Measurements from ENCODE around the gene CDH13. TPM values are rescaled to one million over a fixed set of nuclear protein-coding genes. Genes with fewer than 3 reads are reported as not detected.
A peak's percentile ranks its signal among the peaks of the same experiment; 100 is the strongest.

Gene CDH13
- total and polyA plus RNA-seq, 2 experiments from 2014 or later, result 2.9 to 4.8 TPM

- Histone ChIP-seq H3K36me3 (no peaks in the 10 kb centered on the region), H3K27ac (no peak overlapping the region), H3K4me3 (no peak overlapping the region), H3K27me3 (no peaks in the 10 kb centered on the region), H3K4me1 (ENCODE audit: low read depth) (peaks cover 7% of the 10 kb centered on the region), H3K9me3 (ENCODE audit: low read depth) (no peaks in the 10 kb centered on the region)
- DNase-seq (ENCODE audit: low read depth in 1 of 2, low spot score in 1 of 2), result no peak
- no peak for TF ChIP-seq CTCF (IDR thresholded peaks at IDR 0.05; ENCODE audit: low read depth, low read length)
Observed at GRCh38 chr16:83842291-83842690, 1215.5 kb downstream of the CDH13 start.

GRCh38 chr16:83842756-83843507, 1216.2 kb downstream of the CDH13 start:
- H3K4me3 ChIP-seq, result no peak overlapping the region
- H3K27me3 ChIP-seq, result no peaks in the 10 kb centered on the region
- no peaks in the 10 kb centered on the region for H3K9me3 ChIP-seq (ENCODE audit: low read depth)
- no peak overlapping the region for H3K27ac ChIP-seq
- DNase-seq (ENCODE audit: low read depth in 1 of 2, low spot score in 1 of 2), result peak in 1 of 2 donors; percentile 2
- no peaks in the 10 kb centered on the region for H3K36me3 ChIP-seq
- peaks cover 7% of the 10 kb centered on the region for H3K4me1 ChIP-seq (ENCODE audit: low read depth)
- no peak for TF ChIP-seq CTCF (IDR thresholded peaks at IDR 0.05; ENCODE audit: low read depth, low read length)

- H3K9me3 ChIP-seq (ENCODE audit: low read depth), result no peaks in the 10 kb centered on the region
- no peak overlapping the region for H3K4me3 ChIP-seq
- no peak for TF ChIP-seq CTCF (IDR thresholded peaks at IDR 0.05; ENCODE audit: low read depth, low read length)
- H3K27me3 ChIP-seq, result no peaks in the 10 kb centered on the region
- no peaks in the 10 kb centered on the region for H3K36me3 ChIP-seq
- H3K27ac ChIP-seq, result no peak overlapping the region
- no peak for DNase-seq (ENCODE audit: low read depth in 1 of 2, low spot score in 1 of 2)
- H3K4me1 ChIP-seq (ENCODE audit: low read depth), result peaks cover 7% of the 10 kb centered on the region
Observed at GRCh38 chr16:83843657-83844056, 1216.9 kb downstream of the CDH13 start.

- DNase-seq (ENCODE audit: low read depth in 1 of 2, low spot score in 1 of 2), result no peak
- Histone ChIP-seq H3K4me3 (no peak overlapping the region), H3K27me3 (no peaks in the 10 kb centered on the region), H3K27ac (no peak overlapping the region), H3K9me3 (ENCODE audit: low read depth) (no peaks in the 10 kb centered on the region), H3K4me1 (ENCODE audit: low read depth) (peaks cover 7% of the 10 kb centered on the region), H3K36me3 (no peaks in the 10 kb centered on the region)
- TF ChIP-seq CTCF (IDR thresholded peaks at IDR 0.05; ENCODE audit: low read depth, low read length), result no peak
Observed at GRCh38 chr16:83845263-83845662, 1218.5 kb downstream of the CDH13 start.

GRCh38 chr16:83847371-83848225, 1220.8 kb downstream of the CDH13 start:
- H3K4me1 ChIP-seq (ENCODE audit: low read depth), result peaks cover 5% of the 10 kb centered on the region
- no peak for TF ChIP-seq CTCF (IDR thresholded peaks at IDR 0.05; ENCODE audit: low read depth, low read length)
- H3K36me3 ChIP-seq, result no peaks in the 10 kb centered on the region
- H3K27me3 ChIP-seq, result no peaks in the 10 kb centered on the region
- DNase-seq (ENCODE audit: low read depth in 1 of 2, low spot score in 1 of 2), result no peak
- H3K4me3 ChIP-seq, result no peak overlapping the region
- no peaks in the 10 kb centered on the region for H3K9me3 ChIP-seq (ENCODE audit: low read depth)
- H3K27ac ChIP-seq, result no peak overlapping the region

Measured in cardiac muscle cell (in vitro differentiated cells and primary cell).